Stimulated activated CD4-positive, alpha-beta T cell treated with anti-CD3 and anti-CD28 coated beads, Interleukin-1b, Interleukin-23, amount 100 ng/mL, for 1 hour (primary cell): Measurements from ENCODE around the gene PLXNB1.

Experiments used
- DNase-seq, 2 donors: peaks; one replicate each; pipeline ENCODE4 v3.0.0-alpha.2; 2020; ENCODE audit warnings: low read depth in 2 of 2

Gene PLXNB1

GRCh38 chr3:48367201-48367600 is 62.7 kb downstream of the PLXNB1 start:
- no peak for DNase-seq

- DNase-seq: no peak
Observed at GRCh38 chr3:48364840-48365239, 65.0 kb downstream of the PLXNB1 start.

- no peak for DNase-seq
Observed at GRCh38 chr3:48361928-48362327, 68.0 kb downstream of the PLXNB1 start.

GRCh38 chr3:48356419-48356818 is 73.5 kb downstream of the PLXNB1 start:
- DNase-seq: no peak

- DNase-seq: no peak
Observed at GRCh38 chr3:48353987-48354386, 75.9 kb downstream of the PLXNB1 start.
